ENCODE data around the gene SYNPR.

SYNPR gene

DNA sequence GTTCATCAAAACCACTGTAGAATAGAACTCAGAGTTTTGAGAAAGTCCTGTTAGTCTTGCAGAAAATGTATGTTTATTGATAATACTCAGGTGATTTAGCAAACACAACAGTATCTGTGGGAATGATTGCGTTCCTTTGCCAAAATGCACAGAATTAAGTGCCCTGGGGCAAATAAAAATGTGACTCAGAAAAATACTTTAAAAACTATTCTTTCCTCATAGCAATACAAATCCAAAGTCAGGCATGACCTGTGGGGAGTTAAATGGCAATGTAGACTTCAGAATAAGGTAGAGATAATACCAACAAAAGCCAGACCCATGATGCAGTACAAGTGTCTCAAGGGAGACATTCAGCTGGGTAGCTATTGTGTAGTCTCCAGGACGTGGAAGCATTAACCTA lies 302.0 kb downstream of the SYNPR start:
- no peak for DNase-seq (ENCODE audit: low read depth in 2 of 2)
- TF ChIP-seq, protein P1, sequence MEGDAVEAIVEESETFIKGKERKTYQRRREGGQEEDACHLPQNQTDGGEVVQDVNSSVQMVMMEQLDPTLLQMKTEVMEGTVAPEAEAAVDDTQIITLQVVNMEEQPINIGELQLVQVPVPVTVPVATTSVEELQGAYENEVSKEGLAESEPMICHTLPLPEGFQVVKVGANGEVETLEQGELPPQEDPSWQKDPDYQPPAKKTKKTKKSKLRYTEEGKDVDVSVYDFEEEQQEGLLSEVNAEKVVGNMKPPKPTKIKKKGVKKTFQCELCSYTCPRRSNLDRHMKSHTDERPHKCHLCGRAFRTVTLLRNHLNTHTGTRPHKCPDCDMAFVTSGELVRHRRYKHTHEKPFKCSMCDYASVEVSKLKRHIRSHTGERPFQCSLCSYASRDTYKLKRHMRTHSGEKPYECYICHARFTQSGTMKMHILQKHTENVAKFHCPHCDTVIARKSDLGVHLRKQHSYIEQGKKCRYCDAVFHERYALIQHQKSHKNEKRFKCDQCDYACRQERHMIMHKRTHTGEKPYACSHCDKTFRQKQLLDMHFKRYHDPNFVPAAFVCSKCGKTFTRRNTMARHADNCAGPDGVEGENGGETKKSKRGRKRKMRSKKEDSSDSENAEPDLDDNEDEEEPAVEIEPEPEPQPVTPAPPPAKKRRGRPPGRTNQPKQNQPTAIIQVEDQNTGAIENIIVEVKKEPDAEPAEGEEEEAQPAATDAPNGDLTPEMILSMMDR (IDR thresholded peaks at IDR 0.05; ENCODE audit: low read depth, low read length) = no peak
- H3K4me3 ChIP-seq (replicated peaks in 1 of 2; ENCODE audit: low read depth in 2 of 2, low read length in 2 of 2) = no peak overlapping the region

GRCh38 chr3:63582943-63583500 lies 304.9 kb downstream of the SYNPR start:
- DNase-seq (ENCODE audit: low read depth in 2 of 2) = no peak
- no peak overlapping the region for H3K4me3 ChIP-seq (replicated peaks in 1 of 2; ENCODE audit: low read depth in 2 of 2, low read length in 2 of 2)
- TF ChIP-seq, protein P1 (IDR thresholded peaks at IDR 0.05; ENCODE audit: low read depth, low read length) = no peak

GRCh38 chr3:63584681-63585080 lies 306.6 kb downstream of the SYNPR start:
- no peak for DNase-seq (ENCODE audit: low read depth in 2 of 2)
- TF ChIP-seq, protein P1 (IDR thresholded peaks at IDR 0.05; ENCODE audit: low read depth, low read length) = no peak
- H3K4me3 ChIP-seq (replicated peaks in 1 of 2; ENCODE audit: low read depth in 2 of 2, low read length in 2 of 2) = no peak overlapping the region

- H3K4me3 ChIP-seq (replicated peaks in 1 of 2; ENCODE audit: low read depth in 2 of 2, low read length in 2 of 2) = no peak overlapping the region
- TF ChIP-seq, protein P1 (IDR thresholded peaks at IDR 0.05; ENCODE audit: low read depth, low read length) = no peak
- DNase-seq (ENCODE audit: low read depth in 2 of 2) = no peak
Observed at GRCh38 chr3:63585927-63586326, 307.8 kb downstream of the SYNPR start.

GRCh38 chr3:63588895-63589294 lies 310.8 kb downstream of the SYNPR start:
- DNase-seq (ENCODE audit: low read depth in 2 of 2) = no peak
- TF ChIP-seq, protein P1 (IDR thresholded peaks at IDR 0.05; ENCODE audit: low read depth, low read length) = no peak
- no peak overlapping the region for H3K4me3 ChIP-seq (replicated peaks in 1 of 2; ENCODE audit: low read depth in 2 of 2, low read length in 2 of 2)

- no peak for DNase-seq (ENCODE audit: low read depth in 2 of 2)
Observed at GRCh38 chr3:63593779-63594178, 315.7 kb downstream of the SYNPR start.

More at GRCh38 chr3:63593779-63594178, 315.7 kb downstream of the SYNPR start:
- no peak overlapping the region for H3K4me3 ChIP-seq (replicated peaks in 1 of 2; ENCODE audit: low read depth in 2 of 2, low read length in 2 of 2)
- TF ChIP-seq, protein P1 (IDR thresholded peaks at IDR 0.05; ENCODE audit: low read depth, low read length) = no peak
